Fibroblast of lung (primary cell): ENCODE measurements around the gene FGD4. TPM values are rescaled to one million over a fixed set of nuclear protein-coding genes. Genes with fewer than 3 reads are reported as not detected.
A peak's percentile ranks its signal among the peaks of the same experiment; 100 is the strongest.

Source experiments
- DNase-seq, 2 donors: peaks; one replicate each; pipeline versions ENCODE4 v3.0.0 to v3.0.0-alpha.2; 2010; ENCODE audit warnings: low read depth in 2 of 2
- H2AFZ ChIP-seq: 2 replicates; pipeline ENCODE4 v1.5.1; 2012; ENCODE audit warnings: low read length, control low read depth, inconsistent platforms
- H3K27ac ChIP-seq: 2 replicates; pipeline ENCODE4 v1.5.1; 2011; ENCODE audit warnings: low read length, control low read depth; ENCODE audit not compliant: insufficient read depth
- H3K27me3 ChIP-seq: 2 replicates; pipeline ENCODE4 v1.5.1; 2011; ENCODE audit warnings: mild to moderate bottlenecking, low read length; ENCODE audit not compliant: control insufficient read depth, insufficient read depth
- H3K36me3 ChIP-seq: 2 replicates; pipeline ENCODE4 v1.5.1; 2011; ENCODE audit warnings: low read length; ENCODE audit not compliant: control insufficient read depth, insufficient read depth
- H3K4me1 ChIP-seq: 2 replicates; pipeline ENCODE4 v1.5.1; 2011; ENCODE audit warnings: low read length; ENCODE audit not compliant: control insufficient read depth, insufficient read depth; ENCODE audit errors: extremely low read depth
- H3K4me2 ChIP-seq: 2 replicates; pipeline ENCODE4 v1.5.1; 2011; ENCODE audit warnings: low read length, control low read depth; ENCODE audit not compliant: insufficient read depth; ENCODE audit errors: extremely low read depth
- H3K4me3 ChIP-seq, 4 experiments: fragments of 200-600 bp in 1 of 4; sonication (generic) in 1 of 4; replicated peaks in 1 of 4; 2 replicates each; pipeline ENCODE4 v1.5.1; 2011 to 2016; ENCODE audit warnings: low read length in 4 of 4, low read depth in 3 of 4, mild to moderate bottlenecking in 3 of 4, control low read depth in 2 of 4, inconsistent platforms in 1 of 4, mixed read lengths in 1 of 4; ENCODE audit not compliant: insufficient read depth in 1 of 4; ENCODE audit errors: control extremely low read depth in 1 of 4
- H3K79me2 ChIP-seq: 2 replicates; pipeline ENCODE4 v1.5.1; 2012; ENCODE audit warnings: mild to moderate bottlenecking, low read length, inconsistent platforms; ENCODE audit not compliant: control insufficient read depth, insufficient read depth
- H3K9ac ChIP-seq: 2 replicates; pipeline ENCODE4 v1.5.1; 2011; ENCODE audit warnings: mild to moderate bottlenecking, low read length, control low read depth; ENCODE audit not compliant: insufficient read depth
- H3K9me3 ChIP-seq: 2 replicates; pipeline ENCODE4 v1.5.1; 2012; ENCODE audit warnings: low read depth, low read length; ENCODE audit not compliant: control insufficient read depth, insufficient read depth
- H4K20me1 ChIP-seq: 2 replicates; pipeline ENCODE4 v1.5.1; 2011; ENCODE audit warnings: low read length; ENCODE audit not compliant: control insufficient read depth, insufficient read depth; ENCODE audit errors: extremely low read depth
- EZH2 ChIP-seq: IDR thresholded peaks from 2 replicates; pipeline ENCODE4 v1.5.1; 2012; ENCODE audit warnings: low read length, control low read depth, mild to moderate bottlenecking; ENCODE audit errors: missing control alignments
- polyA plus RNA-seq, 2 donors: library from polyadenylated mRNA; depleted of rRNA in 1 of 2; stranded (reverse) in 1 of 2; unstranded in 1 of 2; fragments of >200 nt; gene quantifications; 2 replicates each; pipeline ENCODE4 v1.2.1, GENCODE V29; 2011 to 2012; ENCODE audit warnings: missing spikeins in 1 of 2
- total RNA-seq: library from RNA; depleted of rRNA; stranded (reverse); fragments of >200 nt; gene quantifications from 2 replicates; pipeline ENCODE4 v1.2.1, GENCODE V29; 2014
- TF ChIP-seq, protein P1 (sequence below), 2 donors: IDR thresholded peaks in 1 of 2; conservative IDR thresholded peaks in 1 of 2; 1 replicate in 1 of 2; 2 replicates in 1 of 2; pipeline ENCODE4 v1.5.1; 2011 to 2012; ENCODE audit warnings: low read length in 2 of 2, control low read depth in 1 of 2, inconsistent platforms in 1 of 2, low read depth in 1 of 2, mild to moderate bottlenecking in 1 of 2

The FGD4 gene
- total and polyA plus RNA-seq, 2 donors (not counting 1 experiment from before 2014, with no cell fraction given) = 7.6 to 12.2 TPM

DNA sequence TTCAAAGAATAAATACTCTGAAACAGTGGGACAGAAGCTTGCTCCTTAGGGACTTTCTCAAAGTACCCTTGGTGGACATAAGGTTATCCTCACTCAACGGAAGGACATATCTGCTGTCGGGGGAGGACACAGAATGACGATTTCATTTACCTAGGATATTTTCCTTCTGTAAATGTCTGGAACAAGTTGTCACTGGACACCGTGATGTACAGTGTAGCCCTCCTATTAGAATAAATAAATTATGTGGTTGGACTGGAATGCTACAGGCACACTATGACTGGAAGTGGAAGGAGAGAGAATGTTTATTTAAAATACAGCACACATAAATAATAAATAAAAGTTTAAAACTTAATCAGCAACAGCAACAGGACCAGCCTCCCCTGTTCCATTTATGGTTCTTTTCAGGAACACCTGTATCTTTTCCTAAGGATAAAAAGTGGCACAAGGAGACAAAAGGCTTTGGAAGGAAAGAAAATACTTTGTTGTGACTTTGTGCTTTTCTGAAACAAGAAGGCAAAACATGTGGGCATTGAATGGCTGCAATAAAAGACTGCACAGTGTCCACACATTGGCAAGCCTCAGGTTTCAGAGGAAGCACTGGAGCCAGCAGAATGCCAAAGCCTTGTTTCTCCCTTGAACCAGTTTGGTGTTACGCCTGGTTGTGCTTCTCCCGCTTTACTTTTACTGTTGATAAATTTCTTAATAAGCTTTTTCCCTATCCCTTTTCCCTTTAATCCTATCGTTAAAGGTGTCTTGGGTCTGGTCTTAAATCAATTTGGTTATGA lies 36.8 kb downstream of the FGD4 start:
- no peak overlapping the region for H2AFZ ChIP-seq

DNA sequence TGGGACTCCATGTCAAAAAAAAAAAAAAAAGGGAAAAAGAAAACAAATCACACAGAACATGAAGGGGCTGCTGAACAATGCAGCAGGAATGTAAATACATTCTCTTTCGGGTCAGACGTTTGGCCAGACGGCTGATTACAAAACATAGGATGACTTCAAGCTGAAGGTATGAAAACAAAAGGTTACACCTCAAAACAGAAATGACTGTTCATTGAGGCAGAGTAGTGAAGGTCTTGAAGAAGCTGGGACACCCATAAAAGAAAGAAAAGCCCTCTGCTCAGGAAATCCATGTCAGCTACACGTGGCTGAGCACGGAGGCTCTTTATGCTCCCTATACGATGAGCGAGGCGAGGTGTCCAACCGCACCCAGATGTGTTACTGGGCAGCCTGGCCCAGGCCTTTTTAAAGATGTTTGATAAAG lies 37.7 kb downstream of the FGD4 start:
- no peak overlapping the region for H3K4me3 ChIP-seq
- no peaks in the 10 kb centered on the region for H3K27me3 ChIP-seq
- H4K20me1 ChIP-seq = no peaks in the 10 kb centered on the region
- H3K4me2 ChIP-seq = no peak overlapping the region
- H2AFZ ChIP-seq = no peak overlapping the region
- H3K4me1 ChIP-seq = no peaks in the 10 kb centered on the region
- H3K9me3 ChIP-seq = no peaks in the 10 kb centered on the region
- no peak for TF ChIP-seq EZH2
- TF ChIP-seq, protein P1, sequence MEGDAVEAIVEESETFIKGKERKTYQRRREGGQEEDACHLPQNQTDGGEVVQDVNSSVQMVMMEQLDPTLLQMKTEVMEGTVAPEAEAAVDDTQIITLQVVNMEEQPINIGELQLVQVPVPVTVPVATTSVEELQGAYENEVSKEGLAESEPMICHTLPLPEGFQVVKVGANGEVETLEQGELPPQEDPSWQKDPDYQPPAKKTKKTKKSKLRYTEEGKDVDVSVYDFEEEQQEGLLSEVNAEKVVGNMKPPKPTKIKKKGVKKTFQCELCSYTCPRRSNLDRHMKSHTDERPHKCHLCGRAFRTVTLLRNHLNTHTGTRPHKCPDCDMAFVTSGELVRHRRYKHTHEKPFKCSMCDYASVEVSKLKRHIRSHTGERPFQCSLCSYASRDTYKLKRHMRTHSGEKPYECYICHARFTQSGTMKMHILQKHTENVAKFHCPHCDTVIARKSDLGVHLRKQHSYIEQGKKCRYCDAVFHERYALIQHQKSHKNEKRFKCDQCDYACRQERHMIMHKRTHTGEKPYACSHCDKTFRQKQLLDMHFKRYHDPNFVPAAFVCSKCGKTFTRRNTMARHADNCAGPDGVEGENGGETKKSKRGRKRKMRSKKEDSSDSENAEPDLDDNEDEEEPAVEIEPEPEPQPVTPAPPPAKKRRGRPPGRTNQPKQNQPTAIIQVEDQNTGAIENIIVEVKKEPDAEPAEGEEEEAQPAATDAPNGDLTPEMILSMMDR (conservative IDR thresholded peaks at IDR 0.05 in 1 of 2, IDR thresholded peaks at IDR 0.05 in 1 of 2; ENCODE audit: low read depth in 1 of 2, low read length in 2 of 2) = no peak
- H3K36me3 ChIP-seq = no peaks in the 10 kb centered on the region
- no peak overlapping the region for H3K9ac ChIP-seq
- peak; percentile 84 to 96 for DNase-seq
- H3K79me2 ChIP-seq = no peaks in the 10 kb centered on the region
- H3K27ac ChIP-seq = no peak overlapping the region

More for the DNA sequence above, 36.8 kb downstream of the FGD4 start:
- DNase-seq = peak in 1 of 2 donors; percentile 51
- Histone ChIP-seq H3K27ac (no peak overlapping the region), H3K4me3 (no peak overlapping the region), H3K9ac (no peak overlapping the region), H3K4me1 (no peaks in the 10 kb centered on the region), H3K79me2 (no peaks in the 10 kb centered on the region), H3K36me3 (no peaks in the 10 kb centered on the region), H3K27me3 (no peaks in the 10 kb centered on the region), H4K20me1 (no peaks in the 10 kb centered on the region), H3K9me3 (no peaks in the 10 kb centered on the region), H3K4me2 (no peak overlapping the region)
- TF ChIP-seq, protein P1 (conservative IDR thresholded peaks at IDR 0.05 in 1 of 2, IDR thresholded peaks at IDR 0.05 in 1 of 2; ENCODE audit: low read depth in 1 of 2, low read length in 2 of 2) = no peak
- no peak for TF ChIP-seq EZH2

DNA sequence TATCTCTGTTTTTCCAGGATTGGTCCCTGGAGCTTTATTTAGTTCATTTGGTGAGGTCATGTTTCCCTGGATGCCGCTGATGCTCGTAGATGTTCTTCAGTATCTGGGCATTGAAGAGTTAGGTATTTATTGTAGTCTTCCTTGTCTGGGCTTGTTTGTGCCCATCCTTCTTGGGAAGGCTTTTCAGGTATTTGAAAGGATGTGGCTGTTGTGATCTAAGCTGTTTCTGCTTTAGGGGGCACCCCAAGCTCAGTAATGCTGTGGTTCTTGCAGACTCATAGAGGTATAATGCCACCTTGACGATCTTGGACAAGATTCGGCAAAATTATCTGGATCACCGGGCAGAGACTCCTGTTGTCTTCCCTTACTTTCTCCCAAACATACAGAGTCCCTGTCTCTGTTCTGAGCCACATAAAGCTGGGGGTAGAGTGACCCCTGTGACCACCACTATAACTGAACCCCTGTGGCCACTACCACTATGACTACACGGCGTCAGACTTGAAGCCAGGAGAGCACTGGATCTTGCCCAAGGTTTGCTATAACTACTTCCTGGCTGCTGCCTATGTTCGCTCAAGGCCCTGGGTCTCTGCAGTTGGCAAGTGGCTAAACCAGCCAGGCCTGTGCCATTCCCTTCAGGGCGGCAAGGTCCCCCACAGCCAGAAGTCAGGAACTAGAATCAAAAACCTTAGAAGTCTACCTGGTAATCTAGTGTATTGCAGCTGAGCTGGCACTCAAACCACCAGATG lies 40.9 kb downstream of the FGD4 start:
- H3K9me3 ChIP-seq = no peaks in the 10 kb centered on the region

More for the DNA sequence above, 40.9 kb downstream of the FGD4 start:
- TF ChIP-seq EZH2 = no peak
- TF ChIP-seq, protein P1 (conservative IDR thresholded peaks at IDR 0.05 in 1 of 2, IDR thresholded peaks at IDR 0.05 in 1 of 2; ENCODE audit: low read depth in 1 of 2, low read length in 2 of 2) = no peak
- Histone ChIP-seq H3K9ac (no peak overlapping the region), H3K36me3 (no peaks in the 10 kb centered on the region), H3K79me2 (no peaks in the 10 kb centered on the region), H3K4me2 (no peak overlapping the region), H4K20me1 (no peaks in the 10 kb centered on the region), H2AFZ (no peak overlapping the region), H3K27me3 (no peaks in the 10 kb centered on the region), H3K27ac (no peak overlapping the region), H3K4me1 (no peaks in the 10 kb centered on the region), H3K4me3 (no peak overlapping the region)
- no peak for DNase-seq
